GM19351 (cell line): ENCODE measurements around the gene SLC41A3.
"Not testable (repeated sequence)": the region's sequence is repeated elsewhere in the genome, so short reads cannot be mapped to it uniquely, and the experiment has no call there.

Experiments
- ATAC-seq: cut with Tn5 transposase; IDR thresholded peaks from one replicate; pipeline ENCODE4 v1.9.1; 2021; ENCODE audit warnings: mild to moderate bottlenecking, moderate library complexity; ENCODE audit not compliant: unreplicated experiment

The SLC41A3 gene

DNA sequence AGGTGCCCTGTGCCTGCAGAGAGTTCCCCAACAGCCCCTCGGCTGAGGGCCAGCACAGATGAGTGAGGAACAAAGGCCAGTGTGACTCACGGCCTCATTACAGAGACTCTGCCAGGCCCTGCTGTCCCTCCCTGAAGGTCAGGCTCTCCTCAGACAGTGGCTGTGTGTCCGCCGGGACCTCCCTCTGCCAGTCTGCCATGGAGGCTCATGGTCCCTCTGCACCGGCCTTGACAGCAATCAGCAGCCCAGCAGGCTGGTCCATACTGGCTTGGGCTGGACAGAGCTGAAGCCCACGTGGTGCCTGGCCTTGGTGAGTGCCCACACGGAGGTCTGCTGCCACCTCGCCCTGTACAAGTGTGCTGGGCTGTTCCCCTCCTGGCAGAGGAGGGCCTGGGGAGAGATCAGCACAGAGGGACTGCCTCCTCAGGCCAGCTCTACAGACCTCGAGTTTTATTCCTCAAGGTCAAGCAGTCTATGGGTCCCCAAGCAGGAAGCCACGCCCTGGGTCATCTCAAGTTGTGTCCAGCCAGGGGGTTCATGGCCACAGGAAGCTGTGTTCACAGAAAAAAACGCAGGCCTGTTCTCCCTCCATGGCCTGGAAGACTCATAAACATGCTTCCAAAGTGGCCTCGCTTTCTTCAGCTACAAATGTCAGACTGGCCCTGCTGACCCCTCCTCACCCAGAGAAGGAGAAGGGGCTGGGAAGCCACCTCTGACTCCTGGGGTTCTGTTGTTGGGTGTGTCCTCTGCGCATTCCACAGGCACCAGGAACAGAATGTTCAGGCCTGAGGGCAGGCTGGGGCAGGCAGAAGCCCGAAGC, 27.0 kb downstream of the SLC41A3 start:
- ATAC-seq: no peak

DNA sequence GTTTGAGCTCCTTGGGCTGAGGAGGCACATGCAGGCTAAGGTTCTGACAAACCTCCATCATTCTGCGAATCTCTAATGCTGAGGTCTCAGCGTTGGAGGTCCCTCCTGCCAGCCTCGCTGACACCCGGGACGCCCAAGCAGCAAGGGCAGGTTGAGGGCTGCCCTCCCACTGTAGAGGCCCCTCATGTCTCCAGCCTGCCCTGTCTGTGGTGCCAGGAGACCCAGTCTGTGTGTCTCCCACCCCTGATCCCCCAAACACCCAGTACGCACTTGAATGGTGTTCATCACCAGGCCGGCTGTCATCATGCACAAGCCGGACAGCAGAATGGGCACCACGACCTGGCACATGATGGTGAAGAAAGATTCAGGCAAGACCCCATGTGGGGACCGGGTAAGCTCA, 27.8 kb downstream of the SLC41A3 start:
- ATAC-seq: no peak

- no peak for ATAC-seq
Measured at GRCh38 chr3:126054870-126055269, 29.1 kb downstream of the SLC41A3 start.

DNA sequence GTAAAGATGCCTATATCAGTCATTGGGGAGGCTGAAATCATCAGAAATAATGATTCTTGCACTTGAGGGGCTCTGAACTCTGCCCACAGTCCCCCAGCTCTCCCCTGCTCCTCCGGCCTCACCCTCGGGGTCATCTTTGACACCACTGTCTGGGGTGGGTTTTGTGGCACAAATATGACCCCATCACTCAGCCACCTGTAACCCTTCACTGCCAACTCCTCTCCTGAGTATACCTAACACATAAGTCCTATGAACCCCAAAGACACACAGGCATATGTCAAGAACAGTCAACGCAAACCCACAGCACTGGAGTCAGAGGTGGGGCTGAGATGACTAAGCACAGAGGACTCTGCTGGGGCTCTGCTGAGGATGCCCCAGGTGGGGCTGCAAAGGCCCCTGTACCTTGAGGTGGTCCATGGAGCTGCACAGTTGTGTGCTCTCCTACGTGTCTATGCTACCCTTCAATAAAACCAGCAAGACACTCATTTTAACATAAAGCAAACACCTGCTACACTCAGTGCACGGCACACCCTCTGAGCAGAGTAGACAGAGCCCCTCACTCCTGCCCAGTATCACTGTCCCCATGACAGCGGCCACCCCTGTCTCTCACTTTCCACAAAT, 29.9 kb downstream of the SLC41A3 start:
- no peak for ATAC-seq

DNA sequence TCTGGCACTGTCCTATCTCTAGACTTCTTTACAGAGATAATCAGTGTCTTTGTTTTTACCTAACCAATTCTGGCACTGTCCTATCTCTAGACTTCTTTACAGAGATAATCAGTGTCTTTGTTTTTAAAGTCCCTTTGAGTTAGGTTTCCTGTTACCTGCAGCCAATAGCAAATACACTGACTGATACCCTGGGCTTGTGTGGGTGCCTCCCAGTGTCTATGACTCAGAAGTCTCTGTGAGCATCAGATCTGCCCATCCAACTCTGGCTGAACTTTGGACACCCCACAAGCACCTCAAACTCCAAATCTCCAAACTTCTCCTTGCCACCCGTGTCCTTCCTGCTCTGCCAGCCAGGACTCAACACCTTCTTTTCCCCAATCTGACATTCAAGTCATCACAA, 30.4 kb downstream of the SLC41A3 start:
- ATAC-seq: no peak

DNA sequence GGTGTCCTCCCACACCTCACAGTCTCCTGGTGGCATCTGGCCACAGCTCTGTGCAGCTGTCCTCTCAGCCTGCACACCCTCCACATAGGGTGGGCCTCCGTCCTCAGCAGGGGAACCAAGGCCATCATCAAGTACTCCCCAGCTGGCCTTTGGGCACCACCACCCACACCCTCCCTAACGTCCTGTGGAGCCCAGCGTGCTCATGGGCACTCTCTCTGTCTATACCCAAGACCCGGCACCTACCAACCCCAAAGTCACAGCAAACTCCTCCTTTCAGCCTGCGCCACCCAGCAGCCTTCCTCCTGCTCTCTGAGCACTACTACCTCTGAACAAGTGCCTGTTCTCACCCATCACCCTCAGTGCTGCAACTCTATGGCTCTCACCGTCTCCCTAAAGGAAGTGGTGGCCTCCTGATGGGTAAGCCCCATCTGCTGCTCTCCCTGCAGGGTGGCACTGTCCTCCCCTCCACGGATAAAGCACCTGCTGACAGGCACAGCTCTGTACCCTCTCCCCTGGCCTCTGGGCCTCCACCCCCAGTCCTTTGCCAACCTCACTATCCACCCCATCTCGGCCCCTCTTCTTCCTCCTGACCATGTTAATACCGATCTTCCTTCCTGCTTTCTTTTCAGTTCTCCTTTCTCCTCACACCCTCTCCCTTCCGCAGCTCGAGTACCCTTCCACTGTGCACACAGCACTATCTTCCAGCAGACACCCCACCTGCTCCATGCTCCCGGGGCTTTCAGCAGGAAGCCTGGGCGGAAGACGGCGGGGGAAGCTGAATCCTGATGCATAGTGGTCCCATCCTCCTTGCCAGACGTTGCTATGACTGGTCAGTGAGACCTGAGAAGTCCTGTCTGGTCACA, 31.5 kb downstream of the SLC41A3 start:
- ATAC-seq: peak; percentile 53

DNA sequence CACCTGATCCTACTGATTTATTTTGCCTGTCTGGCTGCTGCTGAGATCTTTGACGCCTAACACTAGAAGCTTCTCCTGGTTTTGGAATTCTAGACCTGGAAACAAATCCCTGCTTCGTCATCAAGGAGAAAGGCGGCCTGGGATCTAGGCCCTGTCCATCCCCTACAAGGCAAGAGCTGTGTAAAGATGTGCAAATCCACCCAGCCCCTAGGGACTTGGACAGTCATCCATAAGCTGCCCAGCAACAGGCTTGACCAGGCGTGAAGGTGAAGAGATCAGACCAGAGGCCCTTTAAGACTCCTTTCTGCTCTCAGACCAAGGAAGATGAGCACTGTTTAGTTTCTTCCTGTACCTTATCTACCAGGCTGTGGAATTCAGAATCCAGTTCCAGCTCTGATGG, 32.2 kb downstream of the SLC41A3 start:
- ATAC-seq: peak; percentile 28

GRCh38 chr3:126051234-126051633, 32.7 kb downstream of the SLC41A3 start:
- ATAC-seq: no peak

GRCh38 chr3:126050626-126051025, 33.3 kb downstream of the SLC41A3 start:
- no peak for ATAC-seq

GRCh38 chr3:126050050-126050392, 33.9 kb downstream of the SLC41A3 start:
- no peak for ATAC-seq

GRCh38 chr3:126049289-126050049, 34.5 kb downstream of the SLC41A3 start:
- ATAC-seq: no peak

GRCh38 chr3:126040386-126040785, 43.5 kb downstream of the SLC41A3 start:
- no peak for ATAC-seq

GRCh38 chr3:126039870-126040269, 44.1 kb downstream of the SLC41A3 start:
- ATAC-seq: no peak

GRCh38 chr3:126038791-126039190, 45.1 kb downstream of the SLC41A3 start:
- not testable (repeated sequence) for ATAC-seq

DNA sequence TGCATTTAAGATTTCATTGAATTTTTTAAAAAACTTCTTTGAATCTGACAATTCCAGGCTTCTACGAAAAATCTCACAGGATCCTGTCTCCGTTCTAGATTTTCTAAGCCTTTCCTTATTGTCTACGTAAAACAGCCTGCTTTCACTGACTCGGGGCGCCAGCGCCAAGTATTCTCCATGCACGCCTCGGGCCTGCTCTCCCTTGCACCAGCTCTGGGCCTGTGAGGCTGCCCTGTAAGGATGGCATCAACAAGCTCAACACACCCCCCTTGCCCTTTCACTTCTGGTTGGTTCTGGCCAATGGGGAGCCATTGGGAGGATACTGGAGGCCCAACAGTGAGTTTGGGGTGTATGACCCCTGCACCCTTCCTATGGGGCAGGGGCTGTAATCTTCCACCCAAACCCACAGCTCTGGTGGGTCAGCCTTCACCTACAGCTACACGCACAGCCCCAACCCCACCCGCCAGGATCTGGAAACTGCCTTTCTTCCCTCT, 47.8 kb downstream of the SLC41A3 start:
- no peak for ATAC-seq

- no peak for ATAC-seq
Measured at GRCh38 chr3:126035362-126036050, 48.4 kb downstream of the SLC41A3 start.

GRCh38 chr3:126034481-126035361, 49.2 kb downstream of the SLC41A3 start:
- ATAC-seq: no peak

GRCh38 chr3:126033765-126034164, 50.2 kb downstream of the SLC41A3 start:
- no peak for ATAC-seq

DNA sequence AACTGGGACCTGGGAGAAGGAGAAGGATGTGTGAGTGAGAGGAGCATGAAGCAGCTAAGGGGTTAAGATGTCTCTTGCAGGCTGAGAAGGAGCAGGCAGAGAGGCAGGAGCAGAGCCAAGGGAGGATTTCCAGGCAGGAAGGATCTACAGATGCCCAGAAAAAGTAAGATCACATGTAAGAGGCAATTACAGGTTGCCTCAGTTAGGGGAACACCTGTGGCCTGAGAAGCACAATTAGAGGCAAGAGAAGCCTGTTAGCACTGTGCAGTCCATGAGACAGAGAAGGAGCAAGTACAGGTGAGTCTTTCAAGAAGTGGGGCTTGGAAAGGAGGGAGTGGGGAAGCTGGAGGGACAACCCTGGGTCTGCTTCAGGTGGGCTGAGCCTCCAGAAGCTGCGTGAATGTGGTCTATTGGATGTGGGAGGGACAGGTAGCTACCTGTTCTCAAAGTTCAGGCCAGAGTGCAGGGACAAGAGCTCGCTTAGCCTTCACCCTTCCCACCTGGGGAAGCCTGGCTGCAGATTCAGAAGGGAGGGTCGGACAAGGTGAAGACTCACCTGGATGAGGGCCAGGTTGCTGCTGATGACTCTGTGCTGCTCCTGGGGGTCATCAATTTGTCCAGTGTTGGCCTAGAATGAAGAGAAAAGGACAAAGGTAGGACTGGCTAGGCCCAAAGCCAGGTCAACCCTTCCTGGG, 50.7 kb downstream of the SLC41A3 start:
- ATAC-seq: no peak
